ENCODE results near the gene MYT1. TPM values are rescaled to one million over a fixed set of nuclear protein-coding genes. Genes with fewer than 3 reads are reported as not detected.
"Not testable (repeated sequence)": the region's sequence is repeated elsewhere in the genome, so short reads cannot be mapped to it uniquely, and the experiment has no call there.

The MYT1 gene
- total RNA-seq, 2 donors from 2014 or later, result 0.99 TPM; not detected in 1

GRCh38 chr20:64129146-64129782 is 35.0 kb upstream of the MYT1 start:
- intact Hi-C loops (cut with DNase I), result no loop called here
- Histone ChIP-seq H3K27me3 (no peaks in the 10 kb centered on the region), H3K27ac (no peak overlapping the region), H3K4me1 (no peaks in the 10 kb centered on the region), H3K4me3 (no peak overlapping the region), H3K9me3 (no peaks in the 10 kb centered on the region), H3K36me3 (replicated peaks in 1 of 2; ENCODE audit: insufficient read depth in 1 of 2, low read depth in 2 of 2) (no peaks in the 10 kb centered on the region)
- 70 to 75% methylated on average over 8 to 11 of the region's 11 CpGs for WGBS, 2 donors
- TF ChIP-seq POLR2A (IDR thresholded peaks at IDR 0.05), result no peak
- TF ChIP-seq, protein P1, sequence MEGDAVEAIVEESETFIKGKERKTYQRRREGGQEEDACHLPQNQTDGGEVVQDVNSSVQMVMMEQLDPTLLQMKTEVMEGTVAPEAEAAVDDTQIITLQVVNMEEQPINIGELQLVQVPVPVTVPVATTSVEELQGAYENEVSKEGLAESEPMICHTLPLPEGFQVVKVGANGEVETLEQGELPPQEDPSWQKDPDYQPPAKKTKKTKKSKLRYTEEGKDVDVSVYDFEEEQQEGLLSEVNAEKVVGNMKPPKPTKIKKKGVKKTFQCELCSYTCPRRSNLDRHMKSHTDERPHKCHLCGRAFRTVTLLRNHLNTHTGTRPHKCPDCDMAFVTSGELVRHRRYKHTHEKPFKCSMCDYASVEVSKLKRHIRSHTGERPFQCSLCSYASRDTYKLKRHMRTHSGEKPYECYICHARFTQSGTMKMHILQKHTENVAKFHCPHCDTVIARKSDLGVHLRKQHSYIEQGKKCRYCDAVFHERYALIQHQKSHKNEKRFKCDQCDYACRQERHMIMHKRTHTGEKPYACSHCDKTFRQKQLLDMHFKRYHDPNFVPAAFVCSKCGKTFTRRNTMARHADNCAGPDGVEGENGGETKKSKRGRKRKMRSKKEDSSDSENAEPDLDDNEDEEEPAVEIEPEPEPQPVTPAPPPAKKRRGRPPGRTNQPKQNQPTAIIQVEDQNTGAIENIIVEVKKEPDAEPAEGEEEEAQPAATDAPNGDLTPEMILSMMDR (IDR thresholded peaks at IDR 0.05), result no peak
- DNase-seq (no peak), ATAC-seq (no peak)

GRCh38 chr20:64130271-64130670 is 34.0 kb upstream of the MYT1 start:
- intact Hi-C loops (cut with DNase I), result no loop called here
- Histone ChIP-seq H3K27ac (no peak overlapping the region), H3K36me3 (replicated peaks in 1 of 2; ENCODE audit: insufficient read depth in 1 of 2, low read depth in 2 of 2) (no peaks in the 10 kb centered on the region), H3K4me1 (no peaks in the 10 kb centered on the region), H3K9me3 (no peaks in the 10 kb centered on the region), H3K27me3 (no peaks in the 10 kb centered on the region), H3K4me3 (no peak overlapping the region)
- TF ChIP-seq, protein P1 (IDR thresholded peaks at IDR 0.05), result no peak
- TF ChIP-seq POLR2A (IDR thresholded peaks at IDR 0.05), result no peak
- 49 to 52% methylated on average over 5 of the region's 5 CpGs for WGBS, 2 donors
- ATAC-seq (no peak), DNase-seq (peak in 1 of 4 donors; percentile 1)

GRCh38 chr20:64130876-64131275 is 33.4 kb upstream of the MYT1 start:
- DNase-seq (peak in 1 of 4 donors; percentile 6), ATAC-seq (no peak)
- TF ChIP-seq, protein P1 (IDR thresholded peaks at IDR 0.05), result no peak
- no peak for TF ChIP-seq POLR2A (IDR thresholded peaks at IDR 0.05)
- Histone ChIP-seq H3K27ac (no peak overlapping the region), H3K36me3 (replicated peaks in 1 of 2; ENCODE audit: insufficient read depth in 1 of 2, low read depth in 2 of 2) (no peaks in the 10 kb centered on the region), H3K4me3 (no peak overlapping the region), H3K27me3 (no peaks in the 10 kb centered on the region), H3K4me1 (no peaks in the 10 kb centered on the region), H3K9me3 (no peaks in the 10 kb centered on the region)
- intact Hi-C loops (cut with DNase I), result no loop called here
- WGBS, 2 donors, result 62 to 74% methylated on average over 10 of the region's 10 CpGs

DNA sequence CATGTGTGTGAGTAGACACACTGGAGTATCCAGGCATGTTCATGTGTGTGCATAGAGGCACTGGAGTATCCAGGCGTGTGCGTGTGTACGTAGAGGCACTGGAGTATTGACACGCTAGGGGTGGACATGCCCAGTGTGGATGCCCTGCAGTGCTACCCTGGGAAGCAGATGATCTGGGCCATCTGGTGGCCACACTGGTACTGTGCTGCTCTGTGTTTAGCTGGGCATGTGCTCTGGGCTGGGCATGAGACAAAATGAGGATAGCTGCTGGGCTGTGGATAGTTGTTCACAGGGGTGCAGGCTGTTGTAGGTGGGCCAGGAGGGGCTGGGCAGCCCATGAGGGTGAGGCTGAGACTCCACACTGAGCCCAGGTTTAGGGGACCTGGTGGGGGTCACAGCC is 32.8 kb upstream of the MYT1 start:
- intact Hi-C loops (cut with DNase I), result no loop called here
- WGBS, 2 donors, result 72 to 78% methylated on average over 4 of the region's 4 CpGs
- no peak for TF ChIP-seq POLR2A (IDR thresholded peaks at IDR 0.05)
- TF ChIP-seq, protein P1 (IDR thresholded peaks at IDR 0.05), result peak in 2 of 7 experiments; percentile 3 to 14
- ATAC-seq (no peak), DNase-seq (peak in 2 of 4 donors; percentile 13 to 25)
- no peak overlapping the region for H3K4me3 ChIP-seq
- no peaks in the 10 kb centered on the region for H3K9me3 ChIP-seq
- H3K4me1 ChIP-seq, result no peaks in the 10 kb centered on the region
- H3K27me3 ChIP-seq, result no peaks in the 10 kb centered on the region
- H3K36me3 ChIP-seq (replicated peaks in 1 of 2; ENCODE audit: insufficient read depth in 1 of 2, low read depth in 2 of 2), result no peaks in the 10 kb centered on the region
- H3K27ac ChIP-seq, result no peak overlapping the region

DNA sequence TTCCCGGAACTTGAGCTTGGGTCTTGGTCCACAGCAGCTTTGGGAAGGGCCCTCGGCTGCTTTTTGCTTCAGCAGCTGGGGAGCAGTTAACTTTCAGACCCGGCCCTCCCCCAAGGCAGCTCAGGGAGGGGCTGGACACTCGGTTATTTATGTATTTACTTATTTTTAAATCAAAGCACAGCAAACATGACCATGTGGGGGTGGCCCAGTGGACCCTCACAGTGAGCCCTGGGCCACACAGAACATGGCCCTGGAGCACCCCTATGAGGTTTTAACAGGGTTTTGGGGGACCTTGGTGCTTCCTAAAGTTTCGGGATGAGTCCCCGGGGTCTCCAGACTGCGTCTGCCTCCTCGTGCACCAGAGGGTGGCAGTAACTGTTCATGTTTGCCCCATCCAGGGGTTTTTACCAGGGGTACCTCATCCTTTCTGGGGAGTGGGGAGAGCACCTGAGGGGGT is 30.3 kb upstream of the MYT1 start:
- ATAC-seq (no peak), DNase-seq (peak in 1 of 4 donors; percentile 4)
- no peak overlapping the region for H3K4me3 ChIP-seq
- no peaks in the 10 kb centered on the region for H3K4me1 ChIP-seq
- 30 to 58% methylated on average over 2 to 8 of the region's 8 CpGs for WGBS, 2 donors
- H3K36me3 ChIP-seq (replicated peaks in 1 of 2; ENCODE audit: insufficient read depth in 1 of 2, low read depth in 2 of 2), result no peaks in the 10 kb centered on the region
- no peaks in the 10 kb centered on the region for H3K27me3 ChIP-seq
- TF ChIP-seq, protein P1 (IDR thresholded peaks at IDR 0.05), result peak in 1 of 7 experiments; percentile 6
- TF ChIP-seq POLR2A (IDR thresholded peaks at IDR 0.05), result no peak
- intact Hi-C loops (cut with DNase I), result no loop called here
- no peak overlapping the region for H3K27ac ChIP-seq
- no peaks in the 10 kb centered on the region for H3K9me3 ChIP-seq

DNA sequence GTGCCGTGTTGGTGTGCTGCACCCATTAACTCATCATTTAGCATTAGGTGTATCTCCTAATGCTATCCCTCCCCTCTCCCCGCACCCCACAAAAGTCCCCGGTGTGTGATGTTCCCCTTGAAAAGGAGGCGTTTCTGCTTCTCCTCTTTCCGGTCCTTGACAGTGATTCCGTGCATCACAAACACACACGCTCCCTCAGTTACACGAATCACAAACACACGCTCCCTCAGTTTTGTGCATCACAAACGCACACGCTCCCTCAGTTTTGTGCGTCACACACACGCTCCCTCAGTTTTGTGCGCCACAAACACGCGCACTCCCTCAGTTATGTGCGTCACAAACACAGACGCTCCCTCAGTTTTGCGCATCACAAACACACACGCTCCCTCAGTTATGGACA is 29.5 kb upstream of the MYT1 start:
- H3K9me3 ChIP-seq; H3K36me3 ChIP-seq (replicated peaks in 1 of 2; ENCODE audit: insufficient read depth in 1 of 2, low read depth in 2 of 2); H3K27ac ChIP-seq; H3K4me3 ChIP-seq; ATAC-seq; H3K27me3 ChIP-seq; H3K4me1 ChIP-seq; intact Hi-C loops (cut with DNase I): not testable (repeated sequence)
- WGBS, 2 donors, result 67 to 68% methylated on average over 20 of the region's 20 CpGs
- DNase-seq, result peak in 1 of 4 donors; percentile 0
